CD4-positive, alpha-beta T cell treated with Interleukin-6 at 100 ng/mL for 8 hours (primary cell): ENCODE results near the gene ABL2.
"Not testable (repeated sequence)": the region's sequence is repeated elsewhere in the genome, so short reads cannot be mapped to it uniquely, and the experiment has no call there.

Experiments used
- DNase-seq: peaks from one replicate; pipeline ENCODE4 v3.0.0-alpha.2; 2020; ENCODE audit warnings: mixed read lengths, low spot score

ABL2 gene

DNA sequence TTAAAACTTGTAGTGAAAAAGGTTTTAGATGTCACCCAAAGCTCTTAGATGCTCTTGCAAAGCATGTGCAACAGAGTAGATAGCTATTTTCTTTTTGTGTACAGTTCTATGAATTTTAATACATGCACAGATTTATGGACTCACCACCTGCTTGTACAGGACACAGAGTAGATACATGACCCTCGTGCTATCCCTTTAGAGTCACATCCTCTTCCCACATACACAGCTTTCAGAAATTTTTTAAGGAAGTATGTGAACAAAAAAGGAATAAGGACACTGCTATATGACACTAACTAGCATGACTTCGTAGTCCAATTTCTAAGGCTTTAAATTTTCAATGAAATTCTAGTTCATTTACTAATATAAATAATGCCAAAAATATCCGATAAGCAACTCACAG lies 60.9 kb downstream of the ABL2 start:
- DNase-seq: no peak

DNA sequence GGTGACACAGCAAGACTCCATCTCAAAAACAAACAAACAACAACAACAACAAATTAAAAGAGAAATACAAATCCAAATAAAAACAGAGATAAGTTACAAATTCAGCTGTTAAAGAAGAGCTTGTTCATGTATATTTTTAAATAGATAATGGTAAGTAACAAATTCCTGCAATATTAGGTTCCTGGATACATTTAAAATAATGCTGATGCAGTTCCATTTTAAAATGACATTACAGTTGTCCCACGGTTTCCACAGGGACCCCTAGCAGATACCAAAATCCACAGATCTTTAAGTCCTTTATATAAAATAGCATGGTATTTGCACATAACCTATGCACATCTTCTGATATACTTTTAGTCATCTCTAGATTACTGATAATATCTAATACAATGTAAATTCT lies 61.5 kb downstream of the ABL2 start:
- DNase-seq: no peak

DNA sequence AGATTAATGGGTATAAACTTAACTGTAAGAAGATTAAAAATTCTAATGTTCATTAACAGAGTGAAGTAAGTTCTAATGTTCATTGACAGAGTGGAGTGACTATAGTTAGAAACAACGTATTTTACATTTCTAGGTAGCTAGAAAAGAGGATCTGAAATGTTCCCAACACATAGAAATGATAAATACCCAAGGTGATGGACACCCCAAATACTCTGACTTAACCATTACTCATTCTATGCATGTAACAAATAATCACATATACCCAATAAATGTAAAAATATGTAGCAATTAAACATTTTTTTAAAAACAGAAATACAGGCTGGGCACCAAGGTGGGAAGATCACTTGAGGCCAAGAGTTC lies 62.1 kb downstream of the ABL2 start:
- no peak for DNase-seq

DNA sequence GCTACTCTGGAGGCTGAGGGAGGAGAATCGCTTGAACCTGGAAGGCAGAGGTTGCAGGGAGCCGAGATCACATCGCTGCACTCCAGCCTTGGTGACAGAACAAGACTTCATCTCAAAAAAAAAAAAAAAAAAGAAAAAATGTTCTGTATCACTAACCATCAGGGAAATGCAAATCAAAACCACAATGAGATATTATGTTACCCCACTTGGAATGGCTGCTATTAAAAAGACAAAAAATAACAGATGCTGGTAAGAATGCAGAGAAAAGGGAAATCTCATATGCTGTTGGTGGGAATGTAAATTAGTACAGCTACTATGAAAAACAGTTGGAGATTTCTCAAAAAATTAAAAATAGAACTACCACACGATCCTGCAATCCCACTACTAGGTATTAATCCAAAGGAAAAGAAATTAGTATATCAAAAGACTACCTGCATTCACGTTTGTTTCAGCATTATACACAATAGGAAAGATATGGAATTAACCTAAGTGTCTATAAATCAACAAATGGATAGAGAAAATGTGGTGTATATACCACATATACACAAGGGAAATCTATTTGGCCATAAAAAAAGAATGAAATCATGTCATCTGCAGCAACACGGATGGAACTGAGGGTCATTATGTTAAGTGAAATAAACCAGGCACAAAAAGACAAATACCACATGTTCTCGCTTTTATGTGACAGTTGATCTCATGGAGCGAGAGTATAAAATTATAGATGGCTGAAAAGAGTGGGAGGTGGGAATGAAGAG lies 62.6 kb downstream of the ABL2 start:
- no peak for DNase-seq

DNA sequence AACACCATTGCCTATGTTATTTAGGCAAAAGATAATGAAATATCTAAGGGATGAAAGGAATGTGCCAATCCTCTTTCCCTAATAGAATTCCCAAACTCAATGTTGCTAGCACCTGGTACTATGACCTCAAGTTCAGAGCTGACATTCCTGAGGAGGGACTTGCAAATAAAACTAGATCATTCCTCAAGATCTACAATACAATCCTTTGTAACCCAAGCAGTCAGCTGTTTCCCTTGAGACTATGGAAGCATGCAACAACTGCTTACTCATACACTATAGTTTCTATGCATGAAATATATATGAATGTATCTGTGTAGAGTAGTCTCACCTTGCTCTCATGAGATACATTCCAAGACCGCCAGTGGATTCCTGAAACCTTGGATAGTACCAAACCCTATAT lies 65.0 kb downstream of the ABL2 start:
- no peak for DNase-seq

DNA sequence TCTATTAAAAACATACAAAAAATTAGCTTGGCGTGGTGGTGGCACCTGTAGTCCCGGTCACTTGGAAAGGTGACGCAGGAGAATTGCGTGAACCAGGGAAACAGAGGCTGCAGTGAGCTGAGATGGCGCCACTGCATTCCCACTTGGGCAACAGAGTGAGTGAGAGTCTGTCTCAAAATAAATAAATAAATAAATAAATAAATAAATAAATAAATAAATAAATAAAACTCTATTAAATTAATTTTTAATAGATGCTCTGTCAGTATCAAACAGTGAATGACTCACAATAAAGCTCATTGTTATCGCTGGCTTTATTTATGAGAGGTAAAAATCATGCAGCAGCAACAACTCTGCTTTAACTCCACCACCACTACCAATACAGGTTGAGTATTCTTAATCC lies 72.8 kb downstream of the ABL2 start:
- no peak for DNase-seq

DNA sequence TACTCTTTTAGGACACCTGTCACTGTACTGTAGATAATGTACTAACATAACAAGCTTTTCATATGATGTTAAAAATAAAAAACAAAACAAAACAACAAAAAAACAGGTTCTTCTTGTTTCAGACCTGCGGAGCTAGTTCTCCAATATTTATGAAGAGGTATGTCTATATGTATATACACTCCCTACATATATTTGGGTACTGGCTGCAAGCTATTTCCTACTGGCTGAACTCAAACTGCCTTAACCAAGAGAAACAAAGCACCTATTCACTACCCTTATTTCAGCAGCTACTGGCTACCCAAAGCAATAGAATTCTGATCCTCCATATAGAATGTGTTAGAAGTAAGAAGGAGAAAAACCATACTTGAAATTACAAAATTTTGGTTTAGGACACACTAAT lies 73.5 kb downstream of the ABL2 start:
- no peak for DNase-seq

DNA sequence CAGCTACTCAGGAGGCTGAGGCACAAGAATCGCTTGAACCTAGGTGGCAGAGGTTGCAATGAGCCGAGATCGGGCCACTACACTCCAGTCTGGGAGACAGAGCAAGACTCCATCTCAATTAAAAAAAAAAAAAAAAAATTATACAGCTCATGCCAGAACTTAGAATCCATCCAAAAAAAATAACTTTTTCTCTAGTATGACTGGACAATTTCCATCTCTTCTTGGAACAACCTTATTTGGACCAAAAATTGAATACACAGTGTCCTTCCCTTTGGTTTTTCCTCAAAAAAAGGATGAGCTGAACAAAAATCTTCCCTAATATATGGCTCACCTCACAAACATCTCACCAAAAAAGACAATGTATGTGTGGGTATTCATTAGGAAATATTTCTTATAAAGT lies 73.9 kb downstream of the ABL2 start:
- DNase-seq: no peak

DNA sequence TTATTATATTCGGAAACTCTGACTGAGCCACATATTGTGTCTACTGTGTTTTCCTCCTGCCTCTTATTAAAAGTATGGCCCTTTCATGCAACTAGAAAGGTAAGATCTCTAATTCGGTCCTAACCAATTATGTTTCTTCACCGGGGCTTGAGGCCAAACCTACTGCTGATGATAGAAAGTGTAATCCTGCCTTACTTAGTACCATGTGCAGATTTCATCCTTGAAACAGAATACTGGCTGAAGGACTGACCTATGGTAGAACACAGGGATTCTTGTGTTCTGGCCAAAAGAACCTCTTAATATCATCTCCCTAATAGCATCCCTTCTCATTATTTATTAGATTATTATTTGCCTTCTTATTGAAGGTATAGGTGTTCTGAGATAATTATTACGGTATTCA lies 75.0 kb downstream of the ABL2 start:
- no peak for DNase-seq

DNA sequence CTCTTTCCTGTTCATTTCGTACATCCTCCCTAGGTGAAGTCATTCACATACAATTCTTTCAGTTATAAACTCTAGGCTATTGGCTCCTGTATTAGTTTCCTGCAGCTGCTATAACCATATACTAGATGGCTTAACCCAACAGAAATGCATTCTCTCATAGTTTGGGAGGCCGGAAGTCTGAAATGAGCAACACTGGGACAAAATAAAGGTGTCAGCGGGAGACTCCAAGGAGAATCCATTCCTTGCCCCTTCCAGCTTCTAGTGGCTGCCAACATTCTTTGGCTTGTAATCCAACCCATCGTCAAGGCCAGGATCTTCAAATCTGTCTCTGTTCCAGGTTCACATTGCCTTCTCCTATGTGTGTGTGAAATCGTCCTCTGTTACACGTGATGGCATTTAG lies 76.3 kb downstream of the ABL2 start:
- no peak for DNase-seq

DNA sequence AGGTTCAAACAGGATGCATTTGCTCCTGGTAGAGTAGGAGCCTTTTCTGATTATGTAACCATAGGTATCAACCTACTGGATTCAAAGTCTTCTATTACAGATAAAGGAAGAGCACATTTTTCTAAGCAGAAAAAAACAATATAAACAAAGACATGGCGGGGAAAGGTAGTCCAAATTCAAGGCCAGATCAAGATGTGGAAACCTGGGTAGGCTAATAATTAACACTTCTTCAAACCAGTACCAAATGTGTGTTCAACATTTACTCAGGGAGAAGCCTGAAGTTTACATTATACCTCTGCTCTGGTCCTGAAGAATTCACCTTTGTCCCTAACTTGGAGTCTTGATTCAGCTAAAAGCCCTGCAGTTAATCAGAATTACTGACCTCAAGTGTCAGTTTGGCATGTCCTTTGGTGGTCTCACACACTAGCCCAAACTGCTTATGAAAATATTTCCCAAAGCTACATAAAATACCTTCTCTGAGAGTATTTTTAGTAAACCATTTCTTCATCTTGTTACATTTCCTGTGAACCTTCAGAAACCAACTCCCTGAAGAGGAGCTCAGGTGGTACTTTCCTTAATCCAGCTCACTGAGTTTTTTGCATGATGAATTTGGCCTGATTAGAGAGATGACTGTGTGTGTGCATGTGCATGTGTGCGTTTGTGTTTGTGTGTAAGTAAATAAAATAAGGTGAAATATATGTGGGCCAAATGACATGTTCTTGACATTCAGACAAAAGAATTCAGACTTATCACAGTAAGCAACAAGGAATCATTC lies 77.4 kb downstream of the ABL2 start:
- DNase-seq: no peak

DNA sequence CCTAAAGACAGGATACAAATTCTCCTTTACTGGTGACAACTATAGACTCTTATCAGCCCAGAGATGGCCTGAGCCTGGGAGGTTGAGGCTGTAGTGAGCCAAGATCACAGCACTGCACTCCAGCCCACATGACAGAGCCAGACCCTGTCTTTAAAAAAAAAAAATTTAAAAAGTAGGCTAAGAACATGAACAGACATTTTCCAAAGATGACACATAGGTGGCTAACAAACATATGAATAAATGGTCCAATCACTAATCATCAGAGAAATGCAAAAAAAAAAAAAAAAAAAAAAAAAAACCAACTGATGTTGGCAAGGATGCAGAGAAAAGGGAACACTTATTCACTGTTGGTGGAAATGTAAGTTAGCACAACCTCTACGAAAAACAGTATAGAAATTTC lies 82.6 kb downstream of the ABL2 start:
- no peak for DNase-seq

DNA sequence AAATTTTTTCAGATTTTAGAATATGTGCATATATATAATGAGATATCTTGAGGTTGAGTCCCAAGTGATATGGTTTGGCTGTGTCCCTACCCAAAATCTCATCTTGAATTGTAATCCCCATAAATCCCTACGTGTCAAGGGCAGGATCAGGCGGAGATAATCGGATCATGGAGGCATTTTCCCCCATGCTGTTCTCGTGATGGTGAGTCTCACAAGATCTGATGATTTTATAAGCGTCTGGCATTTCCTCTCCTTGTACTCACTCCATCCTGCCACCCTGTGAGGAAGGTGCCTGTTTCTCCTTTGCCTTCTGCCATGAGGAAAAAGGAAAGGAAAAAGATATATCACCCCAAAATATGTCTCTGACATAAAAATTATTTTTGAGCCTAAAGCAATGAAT lies 83.0 kb downstream of the ABL2 start:
- no peak for DNase-seq

DNA sequence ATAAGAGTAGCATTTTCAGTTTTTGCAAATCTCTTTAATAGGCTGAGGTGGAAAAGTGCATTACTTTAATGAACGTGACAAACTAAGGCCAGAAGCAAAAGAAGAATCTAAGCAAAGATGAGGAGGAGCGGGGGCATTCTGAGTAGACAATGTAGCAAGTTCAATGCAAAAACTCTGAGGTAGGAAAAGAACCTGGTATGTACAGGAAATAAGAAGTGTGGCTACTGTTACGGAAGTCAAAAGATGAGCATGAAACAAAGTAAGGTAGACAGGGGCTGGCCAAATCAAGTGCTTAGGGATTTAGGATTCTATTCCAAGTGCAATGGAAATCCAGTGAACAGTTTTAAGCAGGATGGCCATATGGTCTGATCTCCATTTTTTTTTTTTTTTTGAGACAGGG lies 84.0 kb downstream of the ABL2 start:
- no peak for DNase-seq

DNA sequence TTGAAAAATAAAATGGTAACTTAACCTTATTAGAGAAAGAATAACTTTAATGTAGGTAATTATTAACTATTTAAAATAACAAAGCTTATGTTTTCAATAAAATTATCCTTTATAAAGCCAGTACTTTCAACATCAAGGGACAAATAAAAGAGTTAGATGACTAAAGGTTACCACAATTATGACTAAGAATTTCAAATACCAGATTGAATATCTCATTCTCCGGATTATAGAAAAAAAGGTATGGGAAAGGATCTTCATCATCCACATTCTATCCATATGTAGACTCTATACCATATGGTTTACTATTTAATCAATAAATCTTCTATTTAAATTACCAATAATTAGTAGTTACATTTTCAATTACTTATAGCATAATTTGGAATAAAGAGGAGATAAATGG lies 84.9 kb downstream of the ABL2 start:
- no peak for DNase-seq

DNA sequence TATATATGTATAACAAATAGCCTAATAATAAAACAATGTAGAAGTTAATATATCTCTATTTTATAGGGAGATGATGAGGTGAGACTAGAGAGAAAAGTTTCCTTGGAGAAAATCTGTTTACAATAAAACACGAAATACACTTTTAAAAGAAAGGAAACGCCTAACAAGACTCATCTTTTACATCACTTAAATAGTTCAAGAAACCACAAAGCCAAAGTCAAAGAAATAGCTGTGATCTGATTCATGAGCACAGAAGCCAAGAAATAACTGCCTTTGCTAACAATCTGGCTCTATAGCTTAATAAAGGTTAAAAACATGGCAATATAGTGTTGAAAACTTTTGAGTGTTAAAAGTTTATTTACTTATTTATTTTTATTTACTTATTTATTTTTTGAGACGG lies 86.2 kb downstream of the ABL2 start:
- no peak for DNase-seq

DNA sequence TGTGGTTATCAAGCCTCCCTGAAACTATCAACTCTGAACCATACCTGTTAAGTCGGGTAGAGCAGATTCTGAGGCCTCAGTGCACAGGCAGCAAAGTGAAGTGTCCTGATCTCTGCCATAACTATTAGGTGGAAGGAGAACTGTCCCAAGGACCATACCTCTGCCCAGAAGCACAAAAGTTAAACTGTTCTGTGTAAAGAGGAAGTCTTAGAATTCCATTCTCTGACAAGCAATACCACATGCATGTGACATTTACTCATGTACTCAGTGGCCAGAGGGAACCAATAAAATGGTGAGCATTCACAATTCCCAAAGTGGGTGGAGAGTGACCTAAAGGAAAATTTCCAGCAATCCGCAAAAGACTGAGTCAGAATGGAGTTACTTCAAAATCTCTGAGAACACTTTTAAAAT lies 86.6 kb downstream of the ABL2 start:
- DNase-seq: no peak

DNA sequence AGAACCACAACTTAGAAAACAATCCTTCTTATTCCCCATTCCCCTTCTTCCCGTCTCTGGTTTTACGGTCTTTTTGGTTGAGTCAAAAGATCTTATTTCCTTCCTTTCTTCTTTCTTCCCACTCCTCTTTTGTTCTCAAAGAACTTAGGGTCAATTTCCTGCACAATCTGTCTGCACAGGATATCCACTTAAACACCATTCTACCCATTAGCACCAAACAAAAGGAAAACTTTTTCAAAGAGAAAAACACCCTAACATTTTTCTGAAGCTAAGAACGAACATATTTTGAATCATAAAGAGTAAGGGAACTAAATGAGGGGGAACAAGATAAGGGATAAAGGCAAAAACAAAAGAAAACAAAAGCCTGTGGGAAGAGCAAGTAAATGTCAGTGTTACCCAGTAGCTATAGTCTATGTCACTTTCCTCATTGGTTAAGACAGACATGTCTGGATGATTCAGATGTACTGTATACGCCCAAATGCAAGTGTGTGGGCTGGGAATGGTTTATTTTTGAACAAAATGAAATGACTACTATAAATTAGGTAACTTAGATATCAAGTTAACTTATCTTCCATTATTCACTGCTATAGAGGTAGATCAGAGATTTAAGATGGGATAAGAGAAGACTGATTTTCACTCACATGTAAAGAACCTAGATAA lies 87.8 kb downstream of the ABL2 start:
- no peak for DNase-seq

DNA sequence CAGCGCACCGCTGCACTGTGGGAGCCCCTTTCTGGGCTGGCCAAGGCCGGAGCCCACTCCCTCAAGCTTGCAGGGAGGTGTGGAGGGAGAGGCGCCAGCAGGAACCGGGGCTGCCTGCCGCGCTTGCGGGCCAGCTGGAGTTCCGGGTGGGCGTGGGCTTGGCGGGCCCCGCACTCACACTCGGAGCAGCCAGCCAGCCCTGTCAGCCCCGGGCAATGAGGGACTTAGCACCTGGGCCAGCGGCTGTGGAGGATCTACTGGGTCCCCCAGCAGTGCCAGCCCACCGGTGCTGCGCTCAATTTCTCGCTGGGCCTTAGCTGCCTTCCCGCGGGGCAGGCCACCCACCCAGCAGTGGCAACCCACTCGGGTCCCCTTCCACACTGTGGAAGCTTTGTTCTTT lies 90.7 kb downstream of the ABL2 start:
- not testable (repeated sequence) for DNase-seq

DNA sequence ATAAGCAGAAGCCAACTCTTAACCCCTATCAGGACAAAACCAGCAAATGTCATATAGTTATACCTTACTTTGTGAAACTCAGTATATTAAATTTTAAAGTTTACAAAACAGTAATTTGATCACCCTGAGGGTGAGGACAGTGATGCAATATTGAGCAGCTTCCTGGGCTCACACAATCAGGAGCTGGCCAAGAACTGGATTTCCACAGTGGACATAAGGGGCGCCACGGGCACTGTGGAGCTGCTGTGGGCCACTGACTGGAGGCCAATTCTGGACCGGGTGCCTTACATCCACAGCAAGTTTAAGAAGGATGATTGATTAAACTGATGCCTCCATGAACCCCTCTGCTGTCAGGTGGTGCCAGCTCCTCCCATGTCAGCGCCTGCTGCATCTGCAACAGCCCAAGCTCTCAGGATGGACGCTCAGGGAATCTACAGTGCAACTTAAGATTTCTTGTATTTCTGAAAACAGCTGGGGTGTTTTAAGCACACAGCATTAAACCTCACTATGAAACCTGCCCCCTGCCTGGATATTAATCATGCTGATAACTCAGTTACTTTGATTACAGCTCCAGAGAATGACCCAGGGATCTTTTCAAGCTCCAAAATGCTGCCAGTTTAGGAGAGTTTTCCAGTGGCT lies 91.7 kb downstream of the ABL2 start:
- no peak for DNase-seq

DNA sequence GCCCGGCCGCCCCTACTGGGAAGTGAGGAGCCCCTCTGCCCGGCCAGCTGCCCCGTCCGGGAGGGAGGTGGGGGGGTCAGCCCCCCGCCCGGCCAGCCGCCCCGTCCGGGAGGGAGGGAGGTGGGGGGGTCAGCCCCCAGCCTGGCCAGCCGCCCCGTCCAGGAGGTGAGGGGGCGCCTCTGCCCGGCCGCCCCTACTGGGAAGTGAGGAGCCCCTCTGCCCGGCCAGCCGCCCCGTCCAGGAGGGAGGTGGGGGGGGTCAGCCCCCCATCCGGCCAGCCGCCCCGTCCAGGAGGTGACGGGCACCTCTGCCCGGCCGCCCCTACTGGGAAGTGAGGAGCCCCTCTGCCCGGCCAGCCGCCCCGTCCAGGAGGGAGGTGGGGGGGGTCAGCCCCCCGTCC lies 93.8 kb downstream of the ABL2 start:
- DNase-seq: not testable (repeated sequence)

DNA sequence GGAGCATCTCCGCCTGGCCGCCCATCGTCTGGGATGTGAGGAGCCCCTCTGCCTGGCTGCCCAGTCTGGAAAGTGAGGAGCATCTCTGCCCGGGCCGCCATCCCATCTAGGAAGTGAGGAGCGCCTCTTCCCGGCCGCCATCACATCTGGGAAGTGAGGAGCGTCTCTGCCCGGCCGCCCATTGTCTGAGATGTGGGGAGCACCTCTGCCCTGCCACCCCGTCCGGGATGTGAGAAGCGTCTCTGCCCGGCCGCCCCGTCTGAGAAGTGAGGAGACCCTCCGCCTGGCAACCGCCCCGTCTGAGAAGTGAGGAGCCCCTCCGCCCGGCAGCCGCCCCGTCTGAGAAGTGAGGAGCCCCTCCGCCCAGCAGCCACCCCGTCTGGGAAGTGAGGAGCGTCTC lies 94.3 kb downstream of the ABL2 start:
- not testable (repeated sequence) for DNase-seq
